ENCODE data around the gene CEP112.

- TF ChIP-seq EP300 (IDR thresholded peaks at IDR 0.05) = no peak
- TF ChIP-seq CTCF (IDR thresholded peaks at IDR 0.05) = no peak
These were observed 197.3 kb downstream of the CEP112 start for GRCh38 chr17:65994679-65995078.
